ENCODE measurements around the gene PRDM16.

- TF ChIP-seq CTCF (IDR thresholded peaks at IDR 0.05): no peak
- no peak for TF ChIP-seq EP300 (IDR thresholded peaks at IDR 0.05)
Measured at GRCh38 chr1:3425486-3426215, 356.6 kb downstream of the PRDM16 start.
